ENCODE results near the gene USP24. TPM values are rescaled to one million over a fixed set of nuclear protein-coding genes. Genes with fewer than 3 reads are reported as not detected.

USP24 gene
- total and polyA plus RNA-seq, 2 donors (not counting 1 experiment from before 2014, with no cell fraction given): 18.9 to 152 TPM

- H3K4me1 ChIP-seq (ENCODE audit: control insufficient read depth in 2 of 2, insufficient read depth in 2 of 2, low read length in 2 of 2): no peaks in the 10 kb centered on the region
- H3K27ac Mint-ChIP-seq: no peak overlapping the region
- CTCF ChIA-PET: interaction anchor here (1.2 kb wide), 1 partner anchor 198 kb away, joined by 3 read pairs; no protein-coding TSS in a partner anchor
- TF ChIP-seq EZH2 (IDR thresholded peaks at IDR 0.05; ENCODE audit: borderline replicate concordance, insufficient read depth, low read depth, low read length, poor library complexity, severe bottlenecking) (no peak), CTCF (IDR thresholded peaks at IDR 0.05) (no peak)
- no peak overlapping the region for H3K4me3 ChIP-seq (ENCODE audit: control extremely low read depth in 1 of 5, extremely low read depth in 1 of 5, insufficient read depth in 1 of 5, low read depth in 2 of 5, low read length in 4 of 5)
- H3K9me3 Mint-ChIP-seq (ENCODE audit: insufficient read depth): no peaks in the 10 kb centered on the region
- no peaks in the 10 kb centered on the region for H3K27me3 Mint-ChIP-seq
- H3K36me3 ChIP-seq (replicated peaks in 1 of 2; ENCODE audit: control extremely low read depth in 1 of 2, control insufficient read depth in 1 of 2, extremely low read depth in 1 of 2, insufficient read depth in 2 of 2, low read length in 1 of 2): peaks cover 8 to 97% of the 10 kb centered on the region in 2 experiments
- intact Hi-C loops (cut with micrococcal nuclease): no loop called here
- no peaks in the 10 kb centered on the region for H3K79me2 ChIP-seq (ENCODE audit: control insufficient read depth, insufficient read depth, low read length)
- no peaks in the 10 kb centered on the region for H3K27me3 ChIP-seq (replicated peaks in 1 of 4; ENCODE audit: control extremely low read depth in 1 of 4, control insufficient read depth in 3 of 4, insufficient read depth in 4 of 4, low read length in 3 of 4)
- no peak overlapping the region for H3K4me3 Mint-ChIP-seq
- WGBS (ENCODE audit: insufficient coverage): 94% methylated on average over 5 of the region's 7 CpGs
- H3K27ac ChIP-seq (ENCODE audit: low read length in 2 of 2): no peak overlapping the region
- no peak overlapping the region for H3K9ac ChIP-seq (ENCODE audit: low read length)
- H3K4me1 Mint-ChIP-seq: no peaks in the 10 kb centered on the region
- H3K4me2 ChIP-seq (replicated peaks; ENCODE audit: low read depth, low read length, poor library complexity, severe bottlenecking): no peak overlapping the region
- no peak overlapping the region for H2AFZ ChIP-seq (ENCODE audit: insufficient read depth, low read depth, low read length, poor library complexity, severe bottlenecking)
- no peaks in the 10 kb centered on the region for H4K20me1 ChIP-seq (ENCODE audit: control insufficient read depth, insufficient read depth, low read length, poor library complexity, severe bottlenecking)
- ATAC-seq (ENCODE audit: low read depth) (no peak), DNase-seq (no peak)
- POLR2A ChIA-PET: no interaction called here
- H3K9me3 ChIP-seq (ENCODE audit: control extremely low read depth in 1 of 3, control insufficient read depth in 2 of 3, insufficient read depth in 1 of 3, low read length in 2 of 3): no peaks in the 10 kb centered on the region
Measured at GRCh38 chr1:55079651-55080050, 135.5 kb downstream of the USP24 start.

GRCh38 chr1:55078470-55078869, 136.7 kb downstream of the USP24 start:
- H3K36me3 ChIP-seq (replicated peaks in 1 of 2; ENCODE audit: control extremely low read depth in 1 of 2, control insufficient read depth in 1 of 2, extremely low read depth in 1 of 2, insufficient read depth in 2 of 2, low read length in 1 of 2): peaks cover 8 to 94% of the 10 kb centered on the region in 2 experiments
- no peak overlapping the region for H3K27ac Mint-ChIP-seq
- WGBS (ENCODE audit: insufficient coverage): 100% methylated on average over 2 of the region's 3 CpGs

More at GRCh38 chr1:55078470-55078869, 136.7 kb downstream of the USP24 start:
- H3K27ac ChIP-seq (ENCODE audit: low read length in 2 of 2): no peak overlapping the region
- TF ChIP-seq EZH2 (IDR thresholded peaks at IDR 0.05; ENCODE audit: borderline replicate concordance, insufficient read depth, low read depth, low read length, poor library complexity, severe bottlenecking): no peak
- H3K4me2 ChIP-seq (replicated peaks; ENCODE audit: low read depth, low read length, poor library complexity, severe bottlenecking): no peak overlapping the region
- no peak overlapping the region for H3K9ac ChIP-seq (ENCODE audit: low read length)
- ATAC-seq (ENCODE audit: low read depth) (no peak), DNase-seq (no peak)
- Mint-ChIP-seq H3K9me3 (ENCODE audit: insufficient read depth) (no peaks in the 10 kb centered on the region), H3K4me1 (no peaks in the 10 kb centered on the region), H3K27me3 (no peaks in the 10 kb centered on the region), H3K4me3 (no peak overlapping the region)
- no peaks in the 10 kb centered on the region for H4K20me1 ChIP-seq (ENCODE audit: control insufficient read depth, insufficient read depth, low read length, poor library complexity, severe bottlenecking)
- no peaks in the 10 kb centered on the region for H3K27me3 ChIP-seq (replicated peaks in 1 of 4; ENCODE audit: control extremely low read depth in 1 of 4, control insufficient read depth in 3 of 4, insufficient read depth in 4 of 4, low read length in 3 of 4)
- no peaks in the 10 kb centered on the region for H3K4me1 ChIP-seq (ENCODE audit: control insufficient read depth in 2 of 2, insufficient read depth in 2 of 2, low read length in 2 of 2)
- H2AFZ ChIP-seq (ENCODE audit: insufficient read depth, low read depth, low read length, poor library complexity, severe bottlenecking): no peak overlapping the region
- no peaks in the 10 kb centered on the region for H3K79me2 ChIP-seq (ENCODE audit: control insufficient read depth, insufficient read depth, low read length)
- intact Hi-C loops (cut with micrococcal nuclease): no loop called here
- no peak overlapping the region for H3K4me3 ChIP-seq (ENCODE audit: control extremely low read depth in 1 of 5, extremely low read depth in 1 of 5, insufficient read depth in 1 of 5, low read depth in 2 of 5, low read length in 4 of 5)
- ChIA-PET POLR2A (no interaction called here), CTCF (interaction anchor here (1.2 kb wide), 1 partner anchor 199 kb away, joined by 3 read pairs; no protein-coding TSS in a partner anchor)
- H3K9me3 ChIP-seq (ENCODE audit: control extremely low read depth in 1 of 3, control insufficient read depth in 2 of 3, insufficient read depth in 1 of 3, low read length in 2 of 3): no peaks in the 10 kb centered on the region

Data from B cell (primary cell).